ENCODE results near the gene KLF1.

The KLF1 gene

DNA sequence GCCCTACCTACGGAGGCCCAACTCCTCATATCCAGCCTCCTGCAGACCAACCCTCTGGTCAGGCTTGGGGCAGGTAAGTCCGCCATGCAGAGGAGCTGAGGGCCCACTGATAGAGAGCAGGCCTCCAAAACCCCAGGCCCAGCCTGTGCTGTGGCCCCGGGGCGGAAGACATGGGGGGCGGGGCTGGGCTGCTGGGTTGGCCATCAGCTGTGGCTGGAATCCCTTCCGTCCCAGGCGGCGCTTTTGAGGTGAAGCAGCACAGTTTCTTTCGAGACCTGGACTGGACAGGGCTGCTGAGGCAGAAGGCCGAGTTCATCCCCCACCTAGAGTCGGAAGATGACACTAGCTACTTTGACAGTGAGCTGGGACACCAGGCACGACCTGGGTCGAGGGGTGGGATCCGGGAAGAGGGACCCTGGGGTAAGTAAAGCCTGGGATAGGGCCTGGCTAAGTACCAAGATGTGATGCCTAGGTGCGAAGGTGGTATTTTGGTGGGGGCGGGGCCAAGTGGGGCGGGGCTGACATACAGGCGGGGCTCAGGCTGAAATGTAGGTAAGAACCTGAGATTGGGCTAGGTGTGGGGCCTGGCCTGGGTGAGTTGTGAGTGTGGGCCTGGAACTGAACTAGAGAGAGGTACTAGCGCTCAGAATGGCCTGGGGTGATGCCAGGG is 21.1 kb downstream of the KLF1 start:
- POLR2A ChIA-PET (ENCODE audit: low non-redundant PET), result no interaction called here

DNA sequence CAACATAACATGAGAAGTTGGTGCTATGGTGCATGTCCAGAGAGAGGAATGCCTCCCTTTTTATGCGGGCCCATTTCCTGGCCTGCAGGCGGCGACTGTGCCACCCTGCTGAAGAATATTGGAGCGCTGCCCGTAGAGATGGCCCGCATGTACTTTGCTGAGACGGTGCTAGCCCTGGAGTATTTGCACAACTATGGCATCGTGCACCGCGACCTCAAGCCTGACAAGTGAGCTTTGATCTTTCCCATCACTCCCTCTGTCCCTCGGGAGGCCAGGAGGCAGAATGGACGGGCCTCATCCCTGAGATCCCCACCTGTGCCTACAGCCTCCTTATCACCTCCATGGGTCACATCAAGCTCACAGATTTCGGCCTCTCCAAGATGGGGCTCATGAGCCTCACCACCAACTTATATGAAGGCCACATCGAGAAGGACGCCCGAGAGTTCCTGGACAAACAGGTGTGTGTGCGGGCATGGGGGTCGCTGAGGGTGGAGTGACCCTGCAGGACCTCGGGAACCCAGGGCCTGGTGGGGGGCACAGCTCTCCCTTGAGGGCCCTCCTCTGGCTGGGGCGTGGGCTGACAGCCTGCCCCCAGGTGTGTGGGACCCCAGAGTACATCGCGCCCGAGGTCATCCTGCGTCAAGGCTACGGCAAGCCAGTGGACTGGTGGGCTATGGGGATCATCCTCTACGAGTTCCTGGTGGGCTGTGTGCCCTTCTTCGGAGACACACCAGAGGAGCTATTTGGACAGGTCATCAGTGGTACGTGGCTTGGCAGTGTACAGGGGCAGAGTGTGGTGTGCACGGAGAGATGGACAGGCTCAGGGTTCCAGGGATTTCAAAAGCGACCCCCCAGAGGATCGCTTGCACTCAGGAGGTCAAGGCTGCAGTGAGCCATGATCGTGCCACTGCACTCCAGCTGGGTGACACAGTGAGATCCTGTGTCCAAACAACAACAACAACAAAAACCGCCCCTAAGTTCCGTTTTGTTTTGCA is 22.0 kb downstream of the KLF1 start:
- POLR2A ChIA-PET (ENCODE audit: low non-redundant PET), result no interaction called here

More for the DNA sequence above, 21.1 kb downstream of the KLF1 start:
- TF ChIP-seq, protein P1, sequence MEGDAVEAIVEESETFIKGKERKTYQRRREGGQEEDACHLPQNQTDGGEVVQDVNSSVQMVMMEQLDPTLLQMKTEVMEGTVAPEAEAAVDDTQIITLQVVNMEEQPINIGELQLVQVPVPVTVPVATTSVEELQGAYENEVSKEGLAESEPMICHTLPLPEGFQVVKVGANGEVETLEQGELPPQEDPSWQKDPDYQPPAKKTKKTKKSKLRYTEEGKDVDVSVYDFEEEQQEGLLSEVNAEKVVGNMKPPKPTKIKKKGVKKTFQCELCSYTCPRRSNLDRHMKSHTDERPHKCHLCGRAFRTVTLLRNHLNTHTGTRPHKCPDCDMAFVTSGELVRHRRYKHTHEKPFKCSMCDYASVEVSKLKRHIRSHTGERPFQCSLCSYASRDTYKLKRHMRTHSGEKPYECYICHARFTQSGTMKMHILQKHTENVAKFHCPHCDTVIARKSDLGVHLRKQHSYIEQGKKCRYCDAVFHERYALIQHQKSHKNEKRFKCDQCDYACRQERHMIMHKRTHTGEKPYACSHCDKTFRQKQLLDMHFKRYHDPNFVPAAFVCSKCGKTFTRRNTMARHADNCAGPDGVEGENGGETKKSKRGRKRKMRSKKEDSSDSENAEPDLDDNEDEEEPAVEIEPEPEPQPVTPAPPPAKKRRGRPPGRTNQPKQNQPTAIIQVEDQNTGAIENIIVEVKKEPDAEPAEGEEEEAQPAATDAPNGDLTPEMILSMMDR (conservative IDR thresholded peaks at IDR 0.05; ENCODE audit: low read depth), result no peak
- no peak overlapping the region for H3K27ac ChIP-seq
- no peak for DNase-seq (ENCODE audit: low spot score)
- CTCF ChIA-PET, result no interaction called here

DNA sequence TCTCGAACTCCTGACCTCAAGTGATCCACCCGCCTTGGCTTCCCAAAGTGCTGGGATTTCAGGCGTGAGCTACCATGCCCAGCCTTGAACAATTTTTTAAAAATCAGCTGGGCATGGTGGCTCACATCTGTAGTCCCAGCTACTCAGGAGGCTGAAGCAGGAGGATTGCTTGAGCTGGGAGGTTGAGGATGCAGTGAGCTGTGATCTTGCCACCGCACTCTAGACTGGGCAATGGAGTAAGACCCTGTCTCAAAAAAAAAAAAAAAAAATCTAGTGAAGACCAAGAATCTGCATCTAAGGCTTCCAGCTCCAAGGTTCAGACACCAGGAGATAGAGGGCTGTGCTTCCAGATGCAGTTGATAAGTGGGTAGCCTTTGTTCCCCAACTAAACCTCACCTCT is 22.9 kb downstream of the KLF1 start:
- CTCF ChIA-PET, result interaction anchor here (0.6 to 1.5 kb wide), 2 partner anchors 16 to 21 kb away, joined by 4 to 6 read pairs; no protein-coding TSS in a partner anchor
- POLR2A ChIA-PET (ENCODE audit: low non-redundant PET), result no interaction called here
- DNase-seq (ENCODE audit: low spot score), result no peak
- TF ChIP-seq, protein P1 (conservative IDR thresholded peaks at IDR 0.05; ENCODE audit: low read depth), result no peak
- H3K27ac ChIP-seq, result no peak overlapping the region

More for the DNA sequence above, 22.0 kb downstream of the KLF1 start:
- CTCF ChIA-PET, result no interaction called here
- H3K27ac ChIP-seq, result no peak overlapping the region
- TF ChIP-seq, protein P1 (conservative IDR thresholded peaks at IDR 0.05; ENCODE audit: low read depth), result no peak
- no peak for DNase-seq (ENCODE audit: low spot score)

DNA sequence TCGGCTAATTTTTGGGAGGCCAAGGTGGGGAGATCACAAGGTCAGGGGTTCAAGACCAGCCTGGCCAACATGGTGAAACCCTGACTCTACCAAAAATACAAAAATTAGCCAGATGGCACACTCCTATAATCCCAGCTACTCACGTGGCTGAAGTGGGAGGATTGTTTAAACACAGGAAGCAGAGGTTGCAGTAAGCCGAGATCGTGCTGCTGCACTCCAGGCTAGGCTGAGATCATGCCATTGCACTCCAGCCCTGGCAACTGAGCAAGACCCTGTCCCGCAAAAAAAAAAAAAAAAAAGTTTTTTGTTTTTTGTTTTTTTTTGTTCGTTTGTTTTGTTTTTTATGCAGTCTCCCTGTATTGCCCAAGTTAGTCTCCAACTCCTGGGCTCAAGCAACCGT is 27.5 kb downstream of the KLF1 start:
- CTCF ChIA-PET, result interaction anchor here (0.8 kb wide), 1 partner anchor 12 kb away, joined by 3 read pairs; no protein-coding TSS in a partner anchor
- DNase-seq (ENCODE audit: low spot score), result no peak
- H3K27ac ChIP-seq, result no peak overlapping the region
- POLR2A ChIA-PET (ENCODE audit: low non-redundant PET), result no interaction called here
- TF ChIP-seq, protein P1 (conservative IDR thresholded peaks at IDR 0.05; ENCODE audit: low read depth), result no peak

DNA sequence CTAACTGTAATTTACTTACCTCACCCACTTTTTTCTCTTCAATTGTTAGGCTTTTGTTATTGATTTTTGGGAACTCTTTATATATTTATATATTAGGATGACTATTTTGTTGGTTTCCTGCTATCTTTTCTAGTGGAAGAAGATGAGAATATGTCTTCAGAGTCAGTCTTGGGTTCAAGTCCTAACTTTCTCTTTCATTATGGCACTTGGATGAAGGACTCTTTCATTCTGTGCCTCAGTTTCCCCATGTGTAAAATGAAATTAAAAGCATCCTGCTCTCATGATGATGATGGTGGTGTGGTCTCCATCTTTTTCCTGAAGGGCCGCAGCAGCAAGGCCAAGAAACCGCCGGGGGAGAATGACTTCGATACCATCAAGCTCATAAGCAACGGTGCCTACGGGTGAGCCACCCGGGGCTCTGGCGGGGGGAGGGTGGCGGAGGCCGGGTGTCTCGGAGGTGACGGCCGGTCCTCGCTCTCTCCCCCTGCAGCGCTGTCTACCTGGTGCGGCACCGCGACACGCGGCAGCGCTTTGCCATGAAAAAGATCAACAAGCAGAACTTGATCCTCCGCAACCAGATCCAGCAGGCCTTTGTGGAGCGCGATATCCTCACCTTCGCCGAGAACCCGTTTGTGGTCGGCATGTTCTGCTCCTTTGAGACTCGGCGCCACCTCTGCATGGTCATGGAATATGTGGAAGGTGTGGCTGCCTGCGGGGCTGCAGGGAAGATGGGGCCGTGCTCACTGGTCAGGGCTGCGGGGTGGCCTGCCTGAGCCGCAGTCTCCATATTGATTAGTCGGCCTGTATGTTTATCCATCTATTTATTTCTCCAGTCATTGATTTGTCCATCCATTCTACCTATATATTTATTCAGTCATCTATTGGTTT is 28.7 kb downstream of the KLF1 start:
- no peak for DNase-seq (ENCODE audit: low spot score)
- TF ChIP-seq, protein P1 (conservative IDR thresholded peaks at IDR 0.05; ENCODE audit: low read depth), result no peak
- no peak overlapping the region for H3K27ac ChIP-seq
- CTCF ChIA-PET, result interaction anchor here (0.8 kb wide), 1 partner anchor 11 kb away, joined by 3 read pairs; no protein-coding TSS in a partner anchor
- POLR2A ChIA-PET (ENCODE audit: low non-redundant PET), result interaction anchor here (0.6 kb wide), 1 partner anchor 10 kb away, joined by 3 read pairs; no protein-coding TSS in a partner anchor
